Stimulated activated CD8-positive, alpha-beta memory T cell treated with anti-CD3 and anti-CD28 coated beads, Interleukin-12 subunit alpha, Interleukin-12 subunit beta, amount 100 ng/mL, for 24 hours (primary cell): Measurements from ENCODE around the gene LYPD1.

Experiments used
- DNase-seq: peaks from one replicate; pipeline ENCODE4 v3.0.0-alpha.2; 2020; ENCODE audit errors: extremely low read depth

The LYPD1 gene

DNA sequence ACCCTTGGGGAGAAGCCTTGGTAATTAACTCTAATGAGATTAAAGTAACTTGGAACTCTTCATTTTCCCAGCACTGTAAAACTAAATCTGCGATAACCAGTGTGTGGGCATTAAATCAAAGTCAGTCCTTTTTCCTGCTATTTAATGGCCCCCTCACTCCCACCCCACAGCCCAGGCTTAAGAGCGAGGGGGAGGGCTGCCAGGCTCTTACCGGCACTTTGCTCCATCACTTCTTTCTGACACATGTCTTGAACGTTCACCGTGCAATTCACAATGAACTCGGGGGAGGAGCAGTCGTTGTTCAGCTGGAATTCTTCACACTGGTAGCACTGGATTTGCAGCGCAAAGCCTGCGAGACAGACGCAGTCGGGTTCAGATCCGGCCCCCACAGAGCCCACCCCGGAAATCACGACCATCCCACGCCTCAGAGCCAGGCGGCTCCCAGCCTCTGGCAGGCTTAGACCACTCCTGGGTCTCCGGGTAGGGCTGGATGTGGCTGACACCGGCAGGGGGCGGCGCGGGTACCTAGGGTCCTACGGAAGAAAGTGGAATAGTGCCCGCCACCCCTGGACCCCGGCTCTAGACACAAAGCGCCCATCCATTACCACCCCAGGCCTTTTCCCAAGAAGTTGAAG, 1.7 kb downstream of the LYPD1 start:
- DNase-seq = no peak

DNA sequence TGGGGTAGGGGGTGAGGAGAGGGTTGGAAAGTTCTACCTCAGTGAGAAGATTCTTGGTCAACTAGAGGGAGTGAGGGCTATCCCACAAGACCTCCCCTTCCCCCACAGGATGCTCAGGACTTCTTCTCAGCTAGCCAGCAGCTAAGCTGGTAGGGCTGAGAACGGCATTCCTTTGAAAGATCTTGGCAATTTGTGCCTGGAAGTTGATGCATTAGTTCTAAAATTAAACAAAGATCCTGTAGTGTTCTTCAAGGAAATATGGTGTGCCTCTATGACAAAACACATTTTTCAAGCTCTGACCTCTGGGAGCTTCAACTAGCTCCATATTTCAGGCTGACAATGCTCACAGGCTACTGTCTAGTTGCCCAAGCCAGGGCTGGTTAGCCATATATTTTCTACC, 2.3 kb downstream of the LYPD1 start:
- DNase-seq = no peak

DNA sequence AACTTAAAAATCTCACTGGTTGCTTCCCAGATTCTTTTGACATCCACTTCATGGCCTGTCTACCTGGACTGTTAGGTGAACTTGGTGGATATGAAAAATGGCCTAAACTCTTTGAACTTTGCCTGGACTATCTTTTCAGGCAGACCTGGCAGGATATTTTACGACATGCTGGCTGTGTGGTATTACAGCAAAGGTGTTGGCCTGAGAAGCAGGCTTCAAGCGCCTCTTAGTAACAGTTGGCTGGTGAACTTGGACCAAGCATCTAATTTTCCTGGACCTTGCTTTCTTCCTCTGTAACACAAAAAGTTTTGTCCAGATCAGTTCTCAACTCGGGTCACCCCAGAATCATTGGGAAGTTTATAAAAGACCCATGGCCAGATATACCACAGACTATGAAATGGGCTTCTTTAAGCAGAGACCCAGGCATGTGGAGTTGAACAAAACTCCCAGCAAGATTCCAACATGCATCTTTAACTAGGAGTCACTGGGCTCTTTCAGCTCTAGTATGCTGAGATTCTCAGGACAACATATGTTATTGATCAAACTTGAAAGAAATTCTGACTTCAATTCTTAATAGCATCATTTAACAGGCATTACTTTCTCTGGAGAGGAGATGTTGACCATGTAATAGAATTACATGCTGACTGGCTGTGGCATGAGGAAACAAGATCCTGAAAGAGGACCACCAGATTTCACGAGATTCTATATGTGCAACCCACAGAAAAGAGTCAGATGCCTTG, 4.4 kb downstream of the LYPD1 start:
- DNase-seq = no peak

DNA sequence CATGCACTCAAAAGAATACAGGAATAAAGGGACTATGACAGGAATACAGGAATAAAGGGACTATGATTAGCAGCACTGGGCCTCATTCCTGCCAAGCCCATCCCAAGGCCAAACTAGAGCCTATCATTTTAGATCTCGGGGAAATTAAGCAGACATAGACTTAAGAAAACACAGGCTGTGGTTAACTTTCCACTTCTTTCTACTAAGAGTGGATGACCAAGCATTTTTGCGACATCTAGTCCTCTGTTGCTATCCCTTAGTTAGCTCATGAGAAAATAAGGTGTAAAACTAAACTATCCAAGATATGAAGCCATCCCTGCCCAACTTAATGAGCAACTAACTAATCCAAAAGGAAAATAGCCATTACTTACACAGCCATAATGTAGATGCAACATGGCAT, 5.9 kb downstream of the LYPD1 start:
- DNase-seq = no peak

DNA sequence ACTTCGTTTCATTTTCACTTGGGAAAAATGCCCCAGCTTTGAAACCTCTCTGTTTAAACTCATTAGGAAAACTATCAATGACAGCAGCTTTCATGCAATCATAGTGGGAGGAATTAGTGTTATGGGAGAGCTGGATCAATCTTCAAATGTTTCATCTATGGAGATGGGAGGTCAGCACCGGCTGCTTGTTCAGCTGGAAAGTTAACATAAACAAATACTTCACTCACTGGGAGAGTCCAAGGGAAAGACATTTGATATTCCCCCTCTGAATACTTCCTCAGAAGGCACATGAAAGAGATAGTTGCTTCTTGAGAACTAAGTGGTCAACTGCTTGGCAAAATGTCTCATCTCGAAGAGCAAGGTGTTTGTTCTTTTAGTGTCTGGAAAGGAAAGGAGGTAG, 7.3 kb downstream of the LYPD1 start:
- DNase-seq = no peak

DNA sequence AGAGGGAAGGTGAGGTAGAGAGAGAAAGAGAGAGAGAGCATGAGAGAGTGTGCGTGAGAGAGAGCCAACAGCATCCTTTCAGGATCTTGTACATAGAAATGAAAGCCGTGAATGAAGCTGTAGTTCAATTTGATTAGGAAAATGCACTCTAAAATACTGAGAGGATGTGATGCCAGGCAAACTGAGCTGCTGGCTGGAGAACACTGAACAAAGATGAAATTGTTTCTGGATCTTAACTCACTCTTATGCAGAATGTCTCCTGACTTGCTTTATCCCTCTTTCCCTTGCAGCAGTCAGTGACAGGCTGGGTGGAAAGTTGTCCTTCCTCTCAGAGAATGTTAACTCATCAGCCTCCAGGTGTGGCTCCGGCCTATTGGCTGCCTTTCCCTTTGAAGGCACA, 10.7 kb downstream of the LYPD1 start:
- no peak for DNase-seq

DNA sequence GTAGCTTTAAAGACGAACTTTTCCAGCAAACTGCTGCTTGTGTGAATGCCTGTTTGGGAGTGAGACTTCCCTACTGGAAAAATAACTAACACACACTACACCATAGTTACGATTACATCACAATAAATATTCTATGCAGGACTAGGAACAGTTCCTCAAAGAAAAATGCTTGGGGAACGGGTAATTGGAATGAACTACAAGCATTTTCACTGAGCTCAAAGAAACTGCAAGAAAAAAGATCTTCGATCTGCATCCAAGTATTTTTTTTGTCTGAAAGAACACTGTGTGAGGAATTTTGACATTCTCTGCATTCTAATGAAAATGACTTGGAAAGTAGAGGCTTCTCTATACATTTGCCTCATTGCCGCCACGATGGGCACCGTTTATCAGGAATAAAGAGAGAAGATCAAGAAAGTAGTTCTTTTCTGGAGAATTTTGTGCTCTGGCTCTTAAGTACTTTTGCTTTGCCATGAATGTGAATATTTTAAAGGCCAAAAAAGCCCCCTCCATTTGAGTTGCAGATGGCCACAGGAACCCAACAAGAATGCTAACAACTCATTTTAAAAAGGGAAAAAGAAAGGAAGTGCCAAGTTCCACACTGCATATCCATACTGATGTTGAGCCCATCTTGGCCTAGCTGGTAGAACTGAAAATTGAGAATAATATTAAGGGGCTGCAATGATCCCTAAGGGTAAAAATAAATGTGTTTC, 13.6 kb downstream of the LYPD1 start:
- DNase-seq = no peak

DNA sequence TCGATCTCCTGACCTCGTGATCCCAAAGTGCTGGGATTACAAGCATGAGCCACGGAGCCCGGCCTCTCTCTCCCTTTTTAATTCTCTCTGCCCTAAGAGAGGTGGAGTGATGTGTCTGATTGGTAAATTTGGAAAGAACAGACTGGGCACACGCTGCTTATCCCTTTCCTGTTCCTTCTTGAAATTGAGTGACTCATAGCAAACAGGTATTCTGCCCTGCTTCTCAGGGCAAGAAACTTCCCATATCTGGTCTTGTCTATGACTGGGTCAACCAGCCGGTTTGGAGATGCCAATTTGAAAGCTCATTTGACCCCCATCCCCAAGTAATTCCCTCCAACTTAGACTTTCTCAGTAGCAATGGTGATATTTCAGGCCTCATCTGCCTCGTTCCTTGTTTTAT, 15.0 kb downstream of the LYPD1 start:
- DNase-seq = no peak

DNA sequence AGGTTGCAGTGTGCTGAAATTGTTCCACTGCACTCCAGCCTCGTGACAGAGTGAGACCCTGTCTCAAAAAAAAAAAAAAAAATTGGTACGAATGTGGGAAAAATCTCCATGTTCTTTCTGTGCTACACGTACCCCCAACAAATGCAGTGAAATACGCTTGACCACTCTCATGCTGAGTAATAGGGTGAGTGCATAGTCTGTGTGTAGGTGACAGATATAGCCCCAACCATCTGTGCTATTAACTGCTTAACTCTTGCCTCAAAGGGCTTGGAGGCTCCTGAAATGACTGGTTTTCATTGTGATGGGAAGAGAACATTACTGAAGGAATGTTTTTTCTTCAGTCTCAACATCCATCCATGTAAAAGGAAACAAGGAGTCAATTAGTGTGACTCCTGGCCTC, 15.7 kb downstream of the LYPD1 start:
- DNase-seq = no peak

DNA sequence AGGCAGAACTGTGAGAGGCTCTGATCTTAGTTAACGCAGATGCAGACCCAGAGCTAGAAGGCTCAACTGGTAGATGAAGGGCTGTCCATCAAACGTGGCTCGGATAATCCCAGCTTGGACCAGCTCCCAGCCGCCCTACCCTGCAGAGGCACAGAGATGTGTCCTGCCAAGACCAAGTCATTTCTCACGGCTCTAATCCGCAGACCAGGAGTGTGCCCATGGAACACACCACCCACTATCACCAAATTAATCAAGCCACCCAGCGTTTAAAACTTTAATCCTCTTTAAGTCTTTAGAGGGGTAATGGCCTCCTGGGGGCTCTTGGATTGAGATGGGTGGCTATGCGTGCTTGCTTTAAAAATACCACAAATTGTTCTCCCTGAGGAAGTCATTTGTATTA, 17.5 kb downstream of the LYPD1 start:
- no peak for DNase-seq

DNA sequence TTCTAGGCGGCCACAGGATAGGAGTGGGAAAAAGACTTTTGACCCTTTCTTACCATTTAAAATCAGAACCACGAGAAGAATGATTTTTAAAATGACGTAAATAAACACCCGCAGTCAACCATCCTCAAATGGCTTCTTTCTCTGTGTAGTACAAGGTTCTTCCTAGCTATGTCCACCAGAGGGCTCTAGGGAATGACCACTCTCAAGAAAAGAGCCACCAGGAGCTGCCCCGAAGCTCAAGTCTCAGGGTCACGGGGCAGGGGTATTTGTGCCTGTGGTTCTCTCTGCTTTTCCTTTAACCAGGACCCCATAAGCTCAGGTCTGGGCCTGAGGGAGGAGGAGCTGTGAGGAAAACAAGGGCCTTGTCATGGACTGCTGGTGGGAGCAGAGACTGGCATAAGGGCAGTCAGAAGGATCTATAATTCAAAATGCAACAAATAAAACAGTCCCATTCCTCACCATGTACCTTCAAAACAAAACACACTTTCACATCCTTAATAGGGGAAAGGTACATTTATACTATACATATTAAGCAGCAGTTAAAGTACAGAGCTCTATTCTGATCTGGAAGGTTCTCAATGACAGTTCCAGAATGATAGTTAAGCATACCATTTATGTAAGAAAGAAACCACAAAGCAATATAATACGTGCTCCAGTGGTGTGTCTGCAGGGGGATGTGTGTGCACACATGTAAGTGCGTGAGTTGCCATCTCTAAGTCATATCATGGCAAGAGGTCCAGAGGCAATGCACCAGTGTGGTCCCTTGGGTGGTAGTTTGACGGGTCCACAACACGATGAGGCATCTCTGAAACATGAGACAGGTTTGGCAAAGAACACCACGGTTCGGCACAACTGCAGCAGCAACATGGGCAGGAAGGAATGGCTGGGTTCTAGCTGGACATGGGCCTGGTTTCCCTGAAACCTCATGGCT, 18.6 kb downstream of the LYPD1 start:
- no peak for DNase-seq

DNA sequence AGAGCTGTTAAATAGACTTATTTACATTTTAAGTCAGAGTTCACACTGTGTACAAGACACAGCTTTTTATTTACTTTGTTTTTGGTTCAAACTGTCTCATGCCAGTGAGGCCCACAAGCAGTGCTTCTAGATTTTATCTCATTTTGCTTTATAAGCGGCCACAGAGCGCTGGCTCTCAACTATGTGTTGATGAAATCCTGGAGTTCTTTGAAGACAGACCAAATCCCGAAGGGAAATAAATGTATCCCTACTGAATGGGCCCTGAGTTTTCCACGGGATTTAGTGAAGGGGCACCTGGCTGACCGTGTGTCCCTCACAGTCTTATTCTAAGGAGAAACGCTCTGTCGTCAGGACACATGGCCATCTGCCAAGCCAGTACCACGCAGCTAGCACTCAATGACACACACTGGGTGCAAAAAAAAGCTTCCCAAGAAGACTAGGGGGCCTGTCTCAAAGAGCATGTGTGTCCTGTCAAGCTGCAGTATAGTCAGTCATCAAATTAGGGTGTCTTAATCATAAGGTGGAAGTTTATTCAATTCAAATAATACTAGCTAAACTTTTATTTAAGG, 23.4 kb downstream of the LYPD1 start:
- DNase-seq = no peak

DNA sequence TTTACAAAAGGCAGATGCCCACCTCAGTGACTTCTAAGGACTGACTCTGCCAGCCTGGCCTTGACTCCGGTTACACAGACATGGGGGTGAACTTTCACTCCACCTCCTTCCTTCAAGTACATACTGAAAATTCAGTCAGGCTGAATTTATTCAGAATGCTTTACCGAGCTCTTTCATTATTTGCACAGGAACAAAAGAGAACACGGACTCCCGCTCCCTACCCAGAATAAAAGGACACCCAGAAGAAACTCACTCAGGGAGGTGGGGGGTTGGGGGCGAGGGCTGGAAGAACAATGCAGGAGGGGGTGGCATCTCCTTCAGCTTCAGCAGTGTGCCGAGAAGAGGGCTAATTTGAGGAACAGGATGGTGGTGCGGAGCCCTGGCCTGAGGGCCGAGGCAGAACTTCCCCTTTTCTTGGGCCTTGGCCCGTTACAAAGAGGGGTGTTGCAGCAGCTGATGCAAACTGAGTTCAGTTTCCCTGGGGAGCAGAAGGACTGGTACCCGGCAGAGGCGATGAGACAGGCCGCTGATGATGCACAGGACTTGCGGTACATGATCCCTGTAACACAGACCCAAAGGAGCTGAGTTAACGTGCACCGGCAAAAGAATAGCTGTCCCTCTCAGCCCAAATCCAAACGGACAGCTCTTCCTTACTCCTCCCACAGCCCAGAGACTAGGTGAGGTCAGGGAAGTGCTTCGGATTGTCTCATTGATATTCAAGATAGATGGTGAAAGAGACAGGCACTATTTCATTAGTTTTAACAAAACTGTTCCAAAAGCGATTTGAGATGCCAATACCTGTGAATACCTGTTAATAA, 24.1 kb downstream of the LYPD1 start:
- no peak for DNase-seq

DNA sequence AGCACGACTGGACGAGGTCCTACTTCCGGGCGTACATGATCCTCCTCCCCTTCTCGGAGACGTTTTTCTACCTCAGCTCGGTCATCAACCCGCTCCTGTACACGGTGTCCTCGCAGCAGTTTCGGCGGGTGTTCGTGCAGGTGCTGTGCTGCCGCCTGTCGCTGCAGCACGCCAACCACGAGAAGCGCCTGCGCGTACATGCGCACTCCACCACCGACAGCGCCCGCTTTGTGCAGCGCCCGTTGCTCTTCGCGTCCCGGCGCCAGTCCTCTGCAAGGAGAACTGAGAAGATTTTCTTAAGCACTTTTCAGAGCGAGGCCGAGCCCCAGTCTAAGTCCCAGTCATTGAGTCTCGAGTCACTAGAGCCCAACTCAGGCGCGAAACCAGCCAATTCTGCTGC, 24.8 kb downstream of the LYPD1 start:
- no peak for DNase-seq

DNA sequence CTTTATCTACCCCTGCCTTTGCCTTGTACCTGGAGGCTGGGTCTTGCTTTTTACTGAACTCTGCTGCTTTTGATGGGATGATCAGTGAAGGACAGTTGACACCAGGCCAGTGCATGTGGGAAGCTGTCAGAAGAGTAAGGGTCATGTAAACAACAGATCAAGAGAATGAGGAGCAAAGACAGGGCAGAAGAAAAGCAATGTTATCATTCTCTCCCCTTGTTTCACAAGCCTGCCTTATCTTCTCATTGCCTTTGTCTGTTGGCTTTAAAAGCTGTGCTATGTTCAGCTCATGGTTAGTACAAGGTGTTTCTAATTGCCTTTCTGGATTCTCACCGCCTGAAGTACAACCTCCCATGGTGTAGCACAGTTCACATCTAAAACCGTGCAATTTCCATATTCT, 27.6 kb downstream of the LYPD1 start:
- DNase-seq = no peak

DNA sequence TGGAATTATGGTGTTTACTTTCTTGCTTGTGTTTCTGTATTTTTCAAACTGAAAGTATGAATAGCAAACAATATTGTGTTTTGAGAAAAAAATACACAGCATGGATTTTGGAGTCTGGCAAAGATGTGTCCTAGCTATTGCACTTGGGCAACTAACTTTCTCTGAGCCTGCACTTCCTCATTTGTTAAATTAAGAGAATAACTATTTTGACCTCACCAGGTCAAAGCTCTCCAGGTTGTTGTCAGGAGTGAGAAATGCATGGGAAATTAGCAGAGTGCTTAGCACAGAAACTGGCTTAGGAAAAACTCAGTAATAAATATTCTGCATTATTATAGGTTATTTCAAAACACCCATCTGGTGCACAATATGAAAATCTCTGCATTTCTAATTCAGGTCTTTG, 28.2 kb downstream of the LYPD1 start:
- DNase-seq = no peak

DNA sequence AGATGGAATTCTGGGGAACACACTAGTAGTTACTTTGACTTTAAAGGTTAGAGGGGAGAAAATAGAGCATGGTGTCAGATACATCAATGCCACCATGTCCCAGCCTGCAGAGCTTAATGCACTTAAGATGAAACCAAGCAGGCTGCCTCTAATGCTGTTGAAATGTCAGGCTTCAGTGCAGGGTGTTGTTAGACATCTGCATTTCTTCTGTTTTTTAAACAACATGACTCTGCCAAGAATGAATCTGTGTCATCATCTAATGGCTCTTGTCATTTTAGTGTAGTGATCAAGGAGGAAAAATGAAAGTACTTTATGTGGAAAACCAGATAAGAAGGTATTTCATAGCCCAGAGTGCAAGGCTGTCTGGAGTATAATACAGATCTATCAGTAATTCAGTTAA, 29.9 kb downstream of the LYPD1 start:
- DNase-seq = no peak

DNA sequence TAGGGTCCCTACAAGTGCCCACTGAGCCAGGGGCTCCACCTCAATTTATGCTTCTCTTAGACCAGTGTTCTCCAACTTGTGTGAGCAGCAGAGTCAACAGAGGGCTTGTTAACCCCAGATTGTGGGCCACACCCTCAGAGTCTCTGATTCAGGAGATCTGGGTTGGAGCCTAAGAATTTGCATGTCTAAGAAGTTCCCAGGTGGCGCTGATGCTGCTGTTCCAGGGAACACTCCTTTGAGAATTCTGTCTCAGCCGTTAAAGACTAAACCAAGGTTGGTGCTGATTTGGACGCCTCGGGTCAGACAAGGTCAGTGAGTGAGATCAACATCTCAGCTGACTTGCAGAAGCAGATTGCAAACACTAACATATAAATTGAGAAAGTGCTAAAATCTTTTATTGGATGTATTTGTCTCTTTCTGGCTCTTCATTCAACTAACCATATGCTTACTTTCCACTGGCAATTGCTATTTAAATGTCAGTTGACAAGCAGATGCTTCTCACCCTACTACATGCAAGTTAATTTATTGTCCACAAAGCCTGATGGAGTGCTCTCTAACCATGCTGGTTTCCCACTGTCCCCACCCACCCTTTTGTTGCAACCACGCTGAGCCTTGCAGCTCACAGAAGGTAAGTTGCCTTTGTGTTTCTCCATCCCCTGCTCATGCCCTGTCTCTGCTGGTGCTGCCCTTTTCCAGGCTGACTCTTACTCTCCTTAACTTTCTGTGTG, 31.5 kb downstream of the LYPD1 start:
- DNase-seq = no peak

DNA sequence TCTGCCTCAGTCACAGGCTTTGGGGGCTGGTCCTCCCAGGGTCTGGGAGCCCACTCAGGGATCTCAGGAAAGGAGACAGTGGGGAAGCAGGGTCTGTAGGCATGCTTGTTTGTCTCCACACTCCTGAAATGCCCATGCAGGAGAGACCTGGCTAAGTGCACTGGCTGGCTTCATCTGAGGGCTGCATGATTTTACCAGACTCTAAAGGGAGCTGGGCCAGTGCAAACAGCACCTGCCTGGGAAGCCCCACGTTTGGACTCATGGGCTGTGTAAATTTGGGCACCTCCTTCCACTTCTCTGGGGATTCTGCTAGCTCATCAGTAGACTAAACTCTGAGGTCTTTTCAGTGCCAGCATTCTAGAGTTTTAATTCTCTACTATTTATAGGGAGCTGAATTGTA, 33.7 kb downstream of the LYPD1 start:
- DNase-seq = no peak

DNA sequence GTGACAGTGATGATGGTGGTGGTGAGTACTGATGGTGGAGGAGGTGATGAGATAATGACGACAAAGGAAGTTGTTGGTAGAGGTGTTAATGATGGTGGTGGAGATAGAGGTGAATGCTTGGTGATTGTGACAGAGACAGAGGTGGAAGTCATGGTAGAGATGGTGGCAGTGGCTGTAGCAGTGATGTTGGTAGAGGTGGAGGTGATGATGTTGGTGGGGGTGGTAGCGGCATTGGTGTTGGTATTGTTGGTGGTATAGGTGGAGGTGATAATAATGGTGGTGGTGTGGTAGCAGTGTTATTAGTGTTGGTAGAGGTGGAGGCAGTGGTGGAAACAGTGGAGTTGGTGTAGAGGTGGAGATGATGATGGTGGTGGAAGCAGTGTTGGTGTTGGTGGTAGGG, 36.4 kb downstream of the LYPD1 start:
- DNase-seq = no peak
